Measurements from ENCODE around the gene HIVEP1. TPM values are rescaled to one million over a fixed set of nuclear protein-coding genes. Genes with fewer than 3 reads are reported as not detected.

The HIVEP1 gene
- total RNA-seq, 2 donors from 2014 or later: 54.3 to 75.6 TPM

DNA sequence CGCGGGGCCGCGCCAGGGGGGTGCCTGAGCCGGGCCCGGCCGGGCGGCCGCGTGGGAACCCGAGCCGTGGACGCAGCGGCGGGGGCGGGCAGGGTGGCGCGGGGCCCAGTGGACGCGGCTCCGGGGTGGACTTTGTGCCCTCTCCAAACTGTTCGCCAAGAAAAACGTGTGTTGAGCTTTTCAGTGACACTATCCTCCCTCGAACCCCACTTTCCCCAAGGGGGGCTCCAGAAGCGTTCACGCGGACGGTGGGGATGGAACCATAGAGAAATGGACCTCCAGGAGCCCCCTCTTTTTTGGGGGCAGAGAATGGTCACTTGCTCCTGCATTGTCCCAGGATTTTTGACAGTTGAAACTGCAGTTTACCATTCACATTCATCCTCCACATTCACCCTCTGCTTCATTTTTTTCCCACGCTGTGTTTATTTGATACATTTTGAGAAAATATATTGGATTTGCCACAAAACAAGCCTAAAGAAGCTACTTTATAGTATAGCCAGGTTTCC is 2.9 kb upstream of the HIVEP1 start:
- DNase-seq (ENCODE audit: low spot score in 2 of 2): no peak
- H3K27ac Mint-ChIP-seq: peak overlapping the region; percentile 98 to 100
- no peak for ATAC-seq
- peaks cover 24 to 36% of the 10 kb centered on the region in 2 donors for H3K36me3 Mint-ChIP-seq
- H3K9me3 Mint-ChIP-seq: peaks cover 0 to 5% of the 10 kb centered on the region in 2 donors

DNA sequence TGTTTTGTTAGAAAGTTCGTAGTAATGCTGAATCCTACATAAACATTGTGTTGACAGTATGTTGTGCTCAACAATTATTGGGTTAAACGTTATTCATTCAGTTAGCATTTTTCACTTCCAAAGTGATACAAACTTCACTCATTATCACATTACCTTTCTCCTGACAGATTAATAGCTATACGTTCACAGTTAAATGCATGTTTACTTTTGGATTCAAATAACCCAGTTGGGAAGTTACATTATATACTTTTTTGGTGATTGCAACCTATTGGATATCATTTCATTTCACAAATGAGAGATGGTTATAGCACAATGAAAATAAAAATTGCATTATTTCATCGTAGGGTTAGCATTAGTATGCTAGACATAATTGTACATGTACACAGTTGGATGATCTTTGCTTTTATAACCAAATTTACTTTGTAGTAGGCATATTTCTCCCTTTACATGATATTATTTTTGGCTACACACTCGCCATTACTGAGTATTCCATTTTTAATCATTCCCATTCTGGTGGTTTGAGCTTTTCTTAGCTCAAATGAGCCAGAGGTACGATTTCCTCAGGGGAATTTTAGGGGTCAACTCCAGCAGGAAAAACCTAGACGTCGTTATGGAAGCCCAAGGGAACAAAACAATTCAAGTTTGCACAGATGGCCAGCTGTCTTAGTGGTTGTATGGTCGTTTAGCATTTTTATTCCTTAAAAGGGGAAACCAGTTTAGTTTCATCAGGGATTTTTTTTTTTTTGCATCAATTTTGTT is 2.1 kb upstream of the HIVEP1 start:
- Mint-ChIP-seq H3K9me3 (peaks cover 0 to 5% of the 10 kb centered on the region in 2 donors), H3K36me3 (peaks cover 31 to 44% of the 10 kb centered on the region in 2 donors), H3K27ac (peak overlapping the region; percentile 98 to 100)
- no peak for DNase-seq (ENCODE audit: low spot score in 2 of 2)
- ATAC-seq: no peak

DNA sequence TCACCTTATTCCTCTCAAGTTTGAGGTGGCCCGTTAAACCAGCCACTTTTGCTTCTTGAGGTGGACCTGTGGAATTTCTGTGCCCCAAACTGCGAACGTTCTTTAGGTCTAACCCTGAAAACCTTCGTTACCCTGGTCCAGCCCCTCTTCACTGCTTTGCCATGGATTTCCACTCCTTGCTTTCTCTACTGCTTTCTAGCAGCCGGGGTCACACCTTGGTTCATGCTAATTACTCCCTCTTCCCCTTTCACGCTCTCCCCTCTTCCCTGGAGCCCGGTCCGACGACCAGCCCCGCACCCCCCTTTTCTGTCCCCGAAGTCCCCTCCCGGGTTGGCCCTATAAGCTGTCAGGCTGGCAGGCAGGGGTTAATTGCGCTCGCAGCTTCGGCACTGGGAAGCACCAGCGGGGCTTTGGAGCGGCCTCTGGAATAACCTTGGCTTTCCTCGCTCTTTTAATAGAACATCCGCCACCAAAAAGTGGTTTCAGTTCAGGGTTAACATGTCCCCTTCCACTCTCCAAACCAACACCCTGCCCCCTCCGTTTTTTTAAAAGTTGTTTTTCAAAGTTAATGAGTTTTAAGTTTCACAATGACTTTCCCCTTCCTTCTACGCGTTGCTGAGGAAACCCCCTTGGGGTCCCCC is 1.4 kb upstream of the HIVEP1 start:
- ATAC-seq (peak; percentile 49 to 54), DNase-seq (ENCODE audit: low spot score in 2 of 2) (peak in 1 of 2 donors; percentile 76)
- Mint-ChIP-seq H3K36me3 (peaks cover 31 to 51% of the 10 kb centered on the region in 2 donors), H3K27ac (peak overlapping the region; percentile 98 to 100), H3K9me3 (peaks cover 0 to 5% of the 10 kb centered on the region in 2 donors)

GRCh38 chr6:12011276-12012037 is 655 bp upstream of the HIVEP1 start:
- peaks cover 32 to 58% of the 10 kb centered on the region in 2 donors for H3K36me3 Mint-ChIP-seq
- peak overlapping the region; percentile 98 to 100 for H3K27ac Mint-ChIP-seq
- peaks cover 0 to 8% of the 10 kb centered on the region in 2 donors for H3K9me3 Mint-ChIP-seq
- ATAC-seq (peak; percentile 79 to 82), DNase-seq (ENCODE audit: low spot score in 2 of 2) (peak; percentile 92 to 97)

DNA sequence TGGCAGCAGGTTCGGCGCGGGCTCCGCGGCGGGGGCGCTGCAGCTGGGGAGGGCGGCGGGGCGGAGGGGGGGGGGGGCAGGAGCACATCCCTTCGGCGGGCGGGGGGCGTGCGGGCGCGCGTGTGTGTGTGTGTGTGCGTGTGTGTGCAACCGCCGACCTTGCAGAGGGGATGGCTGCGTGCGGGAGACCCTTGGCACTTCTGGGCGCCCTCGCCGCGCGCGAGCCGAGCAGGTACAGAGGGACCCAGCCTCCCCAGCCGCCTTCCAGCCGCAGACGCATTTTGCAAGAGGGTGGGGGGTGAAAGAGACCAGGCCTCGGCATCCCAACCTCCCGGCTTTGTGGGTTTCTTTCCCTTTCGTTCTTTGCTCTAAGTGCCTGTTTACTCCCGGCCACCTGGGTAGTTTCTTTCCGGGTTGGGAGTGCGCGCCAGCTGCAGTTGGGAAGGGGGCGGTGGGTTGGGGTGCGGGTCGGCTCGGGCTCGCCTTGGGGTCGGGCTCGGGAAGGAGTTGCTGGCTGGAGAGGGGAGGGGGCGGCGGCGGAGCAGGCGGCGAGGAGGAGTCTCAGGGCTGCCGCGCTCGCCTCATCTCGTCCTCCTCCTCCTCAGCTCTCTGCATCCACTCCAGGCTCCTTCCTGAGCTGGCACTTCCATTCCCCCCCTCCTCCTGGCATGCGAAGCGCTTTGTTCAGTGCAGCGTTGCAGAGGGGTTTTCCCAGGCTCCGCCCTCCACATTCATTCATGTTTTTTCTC is 620 bp downstream of the HIVEP1 start:
- Mint-ChIP-seq H3K36me3 (peaks cover 44 to 71% of the 10 kb centered on the region in 2 donors), H3K9me3 (peaks cover 6 to 8% of the 10 kb centered on the region in 2 donors), H3K27ac (peak overlapping the region; percentile 97 to 100)
- ATAC-seq (peak; percentile 35 to 37), DNase-seq (ENCODE audit: low spot score in 2 of 2) (peak; percentile 73 to 74)

DNA sequence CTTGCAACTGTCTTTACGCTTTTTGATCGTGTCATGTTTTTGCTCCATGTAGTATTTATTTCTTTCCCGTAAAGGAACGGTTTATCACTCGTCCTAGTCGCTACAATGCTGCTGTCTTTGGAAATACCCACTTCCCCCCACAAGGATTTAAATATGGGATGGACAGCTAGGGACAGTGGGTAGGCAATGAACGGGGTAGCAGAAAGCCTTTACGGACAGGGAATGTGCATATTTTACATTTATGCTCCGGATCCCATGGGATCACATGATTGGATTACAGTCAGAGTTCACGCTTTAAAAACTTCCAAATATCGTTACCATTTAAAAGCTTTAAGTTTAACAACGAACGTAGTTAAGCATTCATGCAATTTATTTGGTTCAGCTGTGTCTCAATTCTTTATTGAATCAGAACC is 1.2 kb downstream of the HIVEP1 start:
- peaks cover 6 to 8% of the 10 kb centered on the region in 2 donors for H3K9me3 Mint-ChIP-seq
- no peak for DNase-seq (ENCODE audit: low spot score in 2 of 2)
- no peak for ATAC-seq
- peaks cover 43 to 76% of the 10 kb centered on the region in 2 donors for H3K36me3 Mint-ChIP-seq
- H3K27ac Mint-ChIP-seq: peak overlapping the region; percentile 97 to 100

DNA sequence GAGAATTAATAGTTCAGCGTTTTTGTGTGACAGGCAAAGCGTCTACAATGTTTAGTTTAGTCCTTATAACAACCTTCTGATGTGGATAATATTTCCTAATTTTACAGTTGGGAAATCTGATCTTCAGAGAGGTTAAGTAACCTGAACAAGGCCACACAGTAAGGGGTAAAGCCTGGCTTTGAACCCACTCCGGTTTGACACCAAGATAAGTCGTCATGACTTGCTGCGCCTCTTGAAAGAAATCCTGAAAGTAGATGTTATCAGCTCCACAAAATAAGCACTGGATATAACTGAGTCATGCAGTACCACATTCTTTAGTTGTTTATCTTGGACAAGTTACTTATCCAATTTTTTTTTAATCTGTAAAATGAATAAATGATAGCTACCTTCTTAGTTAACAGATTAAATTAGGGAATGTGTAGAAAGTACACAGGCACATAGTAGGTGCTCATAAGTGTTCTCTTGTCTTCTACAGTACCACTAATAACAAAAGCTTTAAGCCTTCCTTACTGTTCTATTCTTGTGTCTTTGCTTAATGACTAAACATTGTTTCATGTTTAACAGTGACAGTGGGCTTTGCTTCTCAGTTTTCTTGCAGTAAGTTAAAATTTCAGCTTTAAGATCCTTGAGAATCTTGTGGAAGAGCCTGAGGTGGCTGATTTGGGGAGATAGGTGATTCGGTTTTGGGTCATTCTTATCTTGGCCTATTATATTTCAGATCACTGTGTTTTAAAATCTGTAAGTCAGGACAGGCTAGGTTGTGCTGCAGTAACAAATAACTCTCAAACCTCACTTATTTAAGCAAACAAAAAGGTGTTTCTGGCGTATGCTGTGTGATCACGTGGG is 2.1 kb downstream of the HIVEP1 start:
- peaks cover 6 to 8% of the 10 kb centered on the region in 2 donors for H3K9me3 Mint-ChIP-seq
- ATAC-seq: no peak
- H3K36me3 Mint-ChIP-seq: peaks cover 42 to 80% of the 10 kb centered on the region in 2 donors
- no peak for DNase-seq (ENCODE audit: low spot score in 2 of 2)
- peak overlapping the region in 1 of 2 donors; percentile 97 for H3K27ac Mint-ChIP-seq

GRCh38 chr6:12014873-12015149 is 2.7 kb downstream of the HIVEP1 start:
- peak overlapping the region in 1 of 2 donors; percentile 97 for H3K27ac Mint-ChIP-seq
- peaks cover 44 to 82% of the 10 kb centered on the region in 2 donors for H3K36me3 Mint-ChIP-seq
- DNase-seq (ENCODE audit: low spot score in 2 of 2): no peak
- peaks cover 6 to 8% of the 10 kb centered on the region in 2 donors for H3K9me3 Mint-ChIP-seq
- no peak for ATAC-seq

GRCh38 chr6:12017263-12017662 is 5.2 kb downstream of the HIVEP1 start:
- no peak for ATAC-seq
- H3K9me3 Mint-ChIP-seq: peaks cover 6 to 8% of the 10 kb centered on the region in 2 donors
- peak overlapping the region; percentile 34 to 60 for H3K27ac Mint-ChIP-seq
- DNase-seq (ENCODE audit: low spot score in 2 of 2): no peak
- peaks cover 48 to 88% of the 10 kb centered on the region in 2 donors for H3K36me3 Mint-ChIP-seq

- DNase-seq (ENCODE audit: low spot score in 2 of 2) (no peak), ATAC-seq (no peak)
- Mint-ChIP-seq H3K36me3 (peaks cover 46 to 93% of the 10 kb centered on the region in 2 donors), H3K27ac (peak overlapping the region in 1 of 2 donors; percentile 34), H3K9me3 (peaks cover 6 to 8% of the 10 kb centered on the region in 2 donors)
Observed at GRCh38 chr6:12017876-12018401, 5.8 kb downstream of the HIVEP1 start.

DNA sequence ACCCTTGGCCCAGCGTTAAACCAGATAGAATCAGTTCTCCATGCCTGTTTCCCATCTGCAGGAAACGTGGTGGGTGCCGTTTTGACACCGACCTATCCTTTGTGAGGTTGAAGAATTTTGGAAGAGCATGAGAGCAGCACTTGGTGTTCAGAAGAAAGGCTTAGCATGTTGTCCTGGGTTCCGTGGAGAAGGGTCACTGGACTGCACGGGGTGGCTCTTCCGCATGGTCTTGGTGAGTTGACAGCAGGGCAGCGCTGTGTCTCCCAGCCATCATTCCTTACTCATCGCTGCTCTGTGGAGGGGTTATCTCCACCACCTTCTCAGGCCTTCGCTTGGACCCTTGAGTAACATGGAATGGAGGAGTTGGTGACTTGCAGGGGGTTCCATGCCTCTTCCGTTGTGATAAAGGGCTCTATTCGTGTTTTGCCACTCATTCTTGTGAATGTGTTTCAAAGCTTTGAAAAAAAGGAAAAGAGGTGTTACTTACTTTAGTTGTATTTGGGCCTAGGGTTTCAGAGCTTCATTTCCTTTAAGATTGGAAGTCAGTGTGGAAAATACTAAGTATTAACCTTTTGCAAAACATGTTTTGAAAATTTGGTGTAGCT is 8.2 kb downstream of the HIVEP1 start:
- no peak for ATAC-seq

DNA sequence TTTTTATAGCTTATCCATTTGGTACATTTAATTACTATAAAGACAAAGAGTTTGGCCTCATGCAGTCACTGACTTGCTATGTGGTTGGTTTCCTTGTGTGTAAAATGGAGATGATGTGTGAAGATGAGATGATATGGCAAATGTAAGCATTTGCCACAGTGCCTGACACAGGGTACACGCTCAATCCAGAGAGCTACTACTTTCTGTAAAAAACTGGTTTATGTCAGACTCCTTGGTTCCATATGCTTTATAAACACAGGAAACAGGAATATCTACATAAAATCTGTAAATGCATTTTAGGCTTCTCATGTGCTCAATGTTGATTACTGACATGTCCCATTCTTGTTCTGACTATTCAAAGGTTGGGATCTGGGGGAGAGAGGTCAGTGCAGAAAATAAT is 10.4 kb downstream of the HIVEP1 start:
- H3K36me3 Mint-ChIP-seq: peaks cover 36 to 86% of the 10 kb centered on the region in 2 donors
- no peak for DNase-seq (ENCODE audit: low spot score in 2 of 2)
- no peak for ATAC-seq
- H3K27ac Mint-ChIP-seq: no peak overlapping the region
- H3K9me3 Mint-ChIP-seq: peaks cover under 1 to 9% of the 10 kb centered on the region in 2 donors

More for the DNA sequence above, 8.2 kb downstream of the HIVEP1 start:
- Mint-ChIP-seq H3K36me3 (peaks cover 34 to 86% of the 10 kb centered on the region in 2 donors), H3K27ac (peak overlapping the region in 1 of 2 donors; percentile 23), H3K9me3 (peaks cover 6 to 8% of the 10 kb centered on the region in 2 donors)
- DNase-seq (ENCODE audit: low spot score in 2 of 2): no peak

GRCh38 chr6:12022953-12023388 is 10.9 kb downstream of the HIVEP1 start:
- peaks cover 0 to 13% of the 10 kb centered on the region in 2 donors for H3K9me3 Mint-ChIP-seq
- DNase-seq (ENCODE audit: low spot score in 2 of 2) (no peak), ATAC-seq (no peak)
- peaks cover 39 to 86% of the 10 kb centered on the region in 2 donors for H3K36me3 Mint-ChIP-seq
- H3K27ac Mint-ChIP-seq: no peak overlapping the region

DNA sequence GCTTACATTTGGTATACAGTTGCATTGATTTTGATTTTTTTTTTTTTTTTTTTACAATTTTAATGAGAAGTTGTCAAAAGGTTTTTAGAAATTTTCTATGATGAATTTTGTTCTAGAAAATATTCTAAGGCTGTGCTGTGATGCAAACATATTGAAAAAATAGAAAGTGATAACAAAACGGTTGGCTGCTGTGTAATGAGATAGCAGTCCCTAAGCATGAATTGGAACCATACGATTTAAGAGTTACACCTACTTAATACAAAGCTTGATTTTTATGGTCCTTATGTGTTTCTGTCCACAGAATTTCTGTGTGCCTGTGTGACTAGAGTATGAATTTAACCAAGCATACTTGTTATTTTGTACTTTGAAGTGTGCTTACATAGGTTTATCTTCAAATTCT is 12.1 kb downstream of the HIVEP1 start:
- DNase-seq (ENCODE audit: low spot score in 2 of 2) (no peak), ATAC-seq (no peak)
- H3K36me3 Mint-ChIP-seq: peaks cover 37 to 86% of the 10 kb centered on the region in 2 donors
- H3K9me3 Mint-ChIP-seq: peaks cover 0 to 15% of the 10 kb centered on the region in 2 donors
- H3K27ac Mint-ChIP-seq: peak overlapping the region in 1 of 2 donors; percentile 4
